NCI-H526 treated with DMSO at 0.1 percent for 48 hours (cell line): Measurements from ENCODE around the gene PLSCR3.
A peak's percentile ranks its signal among the peaks of the same experiment; 100 is the strongest.

Experiments used
- DNase-seq: peaks from one replicate; lab custom pipeline; 2025; lab: John Stamatoyannopoulos, UW

PLSCR3 gene

DNA sequence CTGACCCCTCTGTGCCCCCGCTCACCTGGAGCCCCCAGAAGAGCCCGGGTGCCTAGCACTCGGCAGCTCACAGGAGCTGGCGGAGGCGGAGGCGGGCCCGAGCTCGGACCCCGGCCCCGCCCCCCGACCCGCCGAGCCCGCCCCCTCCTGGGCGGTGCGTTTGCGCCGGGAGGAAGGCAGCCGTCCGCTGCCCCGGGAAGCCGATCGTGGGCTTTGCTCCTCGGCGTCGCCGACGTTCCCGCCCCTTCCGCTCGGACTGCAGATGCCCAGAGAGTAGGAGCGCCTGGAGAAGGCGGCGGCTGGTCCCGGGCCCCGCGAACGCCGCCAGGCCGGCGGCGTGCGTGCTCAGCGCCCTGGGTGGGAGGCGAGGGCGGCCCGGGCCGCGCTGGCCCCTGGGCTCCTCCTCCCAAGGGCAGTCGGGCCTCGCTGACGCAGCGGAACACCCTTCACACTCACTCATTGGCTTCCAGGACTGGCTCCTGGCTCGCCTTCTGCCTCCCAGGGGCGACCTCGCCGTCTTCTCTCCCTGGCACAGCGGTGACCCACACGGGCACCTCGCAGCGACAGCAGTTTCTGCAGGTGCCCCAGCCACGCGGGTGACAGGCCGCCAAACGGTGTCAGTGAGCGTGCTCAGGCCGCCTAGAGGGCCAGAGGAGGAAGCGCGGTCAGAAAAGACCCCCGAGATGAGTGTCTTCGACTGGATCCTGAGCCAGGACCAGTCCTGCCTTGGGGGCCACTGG is at the start of gene PLSCR3:
Gene PLSCR3 (minus strand): TSS at position 74 of the 740 bp plus-strand sequence. CDS start 415 bp downstream, outside the sequence.
- DNase-seq = peak; percentile 33

DNA sequence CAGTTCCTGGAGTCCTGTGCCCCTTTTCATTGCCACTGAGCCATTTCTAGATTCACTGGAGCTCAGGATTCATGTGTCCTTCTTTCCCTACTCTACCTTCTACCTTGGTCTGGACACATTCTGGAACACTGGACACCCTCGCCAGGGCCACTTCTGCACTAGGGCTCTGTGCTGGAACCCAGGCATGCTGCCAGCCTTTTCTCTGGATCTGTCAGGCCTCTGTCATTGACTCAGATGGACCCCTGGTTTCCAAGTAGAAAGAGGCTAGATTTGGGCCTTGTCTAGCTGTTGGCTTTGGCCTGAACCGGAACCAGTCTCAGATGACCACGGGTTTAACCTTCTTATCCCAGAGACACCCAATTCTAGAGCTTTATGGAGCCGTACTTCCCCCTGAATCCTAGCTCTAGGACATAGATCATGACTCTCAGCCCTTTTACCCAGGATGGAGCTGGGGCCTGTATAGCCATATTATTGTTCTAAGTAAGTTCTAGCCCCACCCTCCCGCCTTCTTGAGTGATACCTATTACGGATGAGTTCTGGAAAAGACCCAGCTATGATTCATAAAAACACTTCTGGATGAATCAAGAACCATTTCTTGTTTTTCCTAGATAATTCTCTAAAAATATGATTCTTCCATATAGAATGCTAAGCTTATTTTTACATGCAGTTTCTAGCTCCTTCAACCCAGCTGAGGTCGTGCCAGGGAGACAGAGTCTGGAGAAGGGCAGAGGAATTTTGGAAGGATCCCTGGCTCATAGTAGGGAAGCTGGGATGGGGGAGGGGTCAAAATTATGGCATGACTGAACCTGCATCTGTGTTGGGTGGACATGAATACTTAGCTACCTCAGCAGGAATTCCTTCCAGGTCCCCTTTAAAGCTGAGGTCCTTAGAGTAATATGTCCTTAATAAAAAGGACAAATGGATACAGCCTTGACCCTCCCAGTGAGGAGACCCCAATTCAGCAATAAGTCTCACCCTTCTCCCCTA is 49.5 kb upstream of the PLSCR3 start:
- no peak for DNase-seq

DNA sequence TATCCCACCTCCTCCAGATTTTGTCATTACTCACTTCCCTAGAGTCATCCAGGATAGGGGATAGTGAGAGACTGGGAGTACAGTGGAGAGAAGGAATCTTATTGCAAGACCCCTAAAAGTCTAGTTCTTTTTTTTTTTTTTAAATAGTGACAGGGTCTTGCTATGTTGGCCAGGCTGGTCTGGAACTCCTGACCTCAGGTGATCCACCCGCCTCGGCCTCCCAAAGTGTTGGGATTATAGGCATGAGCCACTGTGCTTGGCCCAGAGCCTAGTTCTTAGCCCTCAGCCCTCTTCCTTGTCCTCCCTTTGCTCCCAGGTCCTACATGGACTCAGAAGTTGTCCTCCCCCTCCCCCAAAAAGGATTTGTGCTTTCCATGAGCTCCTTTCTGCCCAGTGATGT is 47.8 kb upstream of the PLSCR3 start:
- no peak for DNase-seq

DNA sequence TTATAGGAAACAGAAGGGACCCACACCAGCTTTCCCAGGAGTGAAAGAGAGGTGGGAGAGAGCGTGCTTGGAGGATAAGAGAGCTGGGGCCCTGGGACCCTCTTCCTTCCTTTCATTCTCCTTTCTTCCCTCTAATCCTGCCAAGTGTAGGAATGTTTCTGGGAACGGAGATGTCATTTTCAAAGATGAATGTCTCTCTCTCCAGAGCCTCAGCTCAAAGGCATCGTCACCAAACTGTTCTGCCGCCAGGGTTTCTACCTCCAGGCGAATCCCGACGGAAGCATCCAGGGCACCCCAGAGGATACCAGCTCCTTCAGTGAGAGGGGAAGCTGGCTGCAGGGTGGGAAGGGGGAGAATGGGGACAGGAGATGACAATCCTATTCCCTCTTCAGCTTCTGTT is 46.9 kb upstream of the PLSCR3 start:
- no peak for DNase-seq

DNA sequence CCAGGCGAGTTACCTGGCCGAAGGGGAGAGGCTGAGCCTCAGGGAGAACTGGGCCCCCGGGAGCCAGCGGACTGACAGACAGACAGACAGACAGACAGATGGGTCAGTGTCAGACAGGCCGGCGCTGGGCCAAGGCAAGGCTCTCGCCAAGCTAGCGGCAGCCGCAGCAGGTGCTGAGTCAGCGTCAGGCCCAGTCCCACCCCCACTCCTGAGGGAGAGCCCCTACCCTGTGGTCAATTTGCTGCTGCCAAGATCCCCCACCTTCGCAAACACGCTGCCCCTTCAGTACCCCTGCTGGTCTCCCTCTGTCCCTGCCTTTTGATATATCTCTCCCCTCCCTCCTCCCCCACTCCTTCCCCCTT is 46.5 kb upstream of the PLSCR3 start:
- peak; percentile 26 for DNase-seq

DNA sequence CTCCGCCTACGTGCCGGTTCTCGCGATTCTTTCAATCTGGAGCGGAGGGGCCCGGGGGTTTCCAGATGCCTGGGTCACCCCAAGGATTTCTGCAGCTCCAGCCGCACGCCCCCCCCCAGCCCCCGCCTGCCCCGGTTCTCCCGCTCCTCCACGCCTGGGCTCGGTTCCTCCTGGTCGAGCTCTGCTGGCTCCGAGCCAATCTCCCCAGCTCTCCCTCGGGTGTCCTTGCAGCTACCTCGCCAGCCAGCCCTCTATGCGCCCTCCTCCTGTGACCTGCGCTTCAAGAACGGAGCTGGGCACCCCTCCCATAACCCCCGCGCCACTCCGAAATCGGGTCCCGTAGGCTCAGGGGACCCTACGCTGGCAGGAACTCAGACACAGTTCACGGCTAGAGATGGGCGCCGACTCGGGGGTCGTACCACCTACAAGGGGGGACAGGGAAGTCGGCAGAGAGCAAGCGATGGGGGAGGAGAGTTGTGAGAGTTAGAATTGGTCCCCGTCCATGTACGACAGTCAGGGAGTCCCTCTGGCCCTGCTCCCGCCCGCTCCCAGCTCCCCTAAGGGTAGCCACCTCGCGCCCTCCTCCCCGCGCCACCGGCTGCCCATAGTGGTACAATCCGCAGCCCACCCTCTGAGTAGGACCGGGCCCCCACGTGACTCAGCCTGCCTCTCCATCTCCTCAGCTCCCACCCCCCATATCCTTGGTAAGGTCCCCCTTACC is 45.9 kb upstream of the PLSCR3 start:
- no peak for DNase-seq

DNA sequence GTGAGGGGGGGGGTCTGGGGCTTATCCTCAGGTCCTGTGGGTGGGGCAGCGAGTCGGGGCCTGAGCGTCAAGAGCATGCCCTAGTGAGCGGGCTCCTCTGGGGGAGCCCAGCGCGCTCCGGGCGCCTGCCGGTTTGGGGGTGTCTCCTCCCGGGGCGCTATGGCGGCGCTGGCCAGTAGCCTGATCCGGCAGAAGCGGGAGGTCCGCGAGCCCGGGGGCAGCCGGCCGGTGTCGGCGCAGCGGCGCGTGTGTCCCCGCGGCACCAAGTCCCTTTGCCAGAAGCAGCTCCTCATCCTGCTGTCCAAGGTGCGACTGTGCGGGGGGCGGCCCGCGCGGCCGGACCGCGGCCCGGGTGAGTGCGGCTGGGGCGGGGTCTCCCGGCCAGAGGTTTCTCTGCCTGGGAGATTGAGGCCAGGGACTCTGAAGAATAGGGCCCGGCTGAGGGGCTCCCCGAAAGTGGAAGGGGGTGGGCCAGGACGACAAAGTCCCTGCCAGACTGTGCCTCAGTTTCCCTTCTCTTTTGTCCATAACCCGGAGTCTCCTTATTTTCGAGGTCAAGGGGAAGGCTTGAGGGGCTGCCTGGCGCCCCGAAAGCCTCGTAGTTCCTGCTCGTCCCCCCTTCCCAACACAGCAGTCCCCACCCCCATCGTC is 45.3 kb upstream of the PLSCR3 start, which contains the start of gene FGF11:
Gene FGF11 (plus strand): TSS at position 51 of the 651 bp plus-strand sequence. CDS start 109 bp downstream, at position 160.
- no peak for DNase-seq

DNA sequence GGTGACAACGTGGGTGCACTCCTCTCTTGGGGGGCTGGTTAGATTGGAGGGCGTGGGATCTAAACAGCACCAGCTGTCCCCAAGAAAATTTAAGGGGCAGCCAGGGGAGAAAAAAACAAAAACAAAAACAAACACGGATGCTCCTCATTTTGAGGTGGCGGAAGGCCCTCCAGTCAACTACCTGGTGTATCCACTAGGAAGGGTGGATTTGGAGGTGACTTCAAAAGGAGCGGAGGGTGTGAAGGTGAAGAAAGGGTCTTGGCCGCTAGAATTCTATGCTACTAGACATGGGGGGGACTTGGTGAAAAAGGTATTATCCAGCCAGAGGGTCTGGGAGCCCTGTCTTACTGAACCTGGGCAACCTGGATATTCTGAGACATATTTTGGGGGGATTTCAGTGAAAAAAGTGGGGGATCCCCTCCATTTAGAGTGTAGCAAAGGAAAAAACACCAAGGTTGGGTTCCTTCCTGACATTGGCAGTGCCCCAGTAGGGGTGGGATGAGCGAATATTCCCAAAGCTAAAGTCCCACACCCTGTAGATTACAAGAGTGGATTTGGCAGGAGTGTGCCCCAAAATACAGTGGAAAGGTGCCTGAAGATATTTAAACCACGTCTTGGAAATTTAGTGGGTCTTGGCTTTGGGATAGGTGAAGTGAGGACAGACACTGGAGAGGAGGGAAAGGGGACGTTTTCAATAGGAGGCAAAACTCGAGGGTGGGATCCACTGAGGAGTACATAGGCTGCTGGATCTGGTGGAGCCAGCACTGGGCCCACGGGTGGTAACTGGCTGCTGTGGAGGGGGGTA is 44.5 kb upstream of the PLSCR3 start:
- DNase-seq = no peak

DNA sequence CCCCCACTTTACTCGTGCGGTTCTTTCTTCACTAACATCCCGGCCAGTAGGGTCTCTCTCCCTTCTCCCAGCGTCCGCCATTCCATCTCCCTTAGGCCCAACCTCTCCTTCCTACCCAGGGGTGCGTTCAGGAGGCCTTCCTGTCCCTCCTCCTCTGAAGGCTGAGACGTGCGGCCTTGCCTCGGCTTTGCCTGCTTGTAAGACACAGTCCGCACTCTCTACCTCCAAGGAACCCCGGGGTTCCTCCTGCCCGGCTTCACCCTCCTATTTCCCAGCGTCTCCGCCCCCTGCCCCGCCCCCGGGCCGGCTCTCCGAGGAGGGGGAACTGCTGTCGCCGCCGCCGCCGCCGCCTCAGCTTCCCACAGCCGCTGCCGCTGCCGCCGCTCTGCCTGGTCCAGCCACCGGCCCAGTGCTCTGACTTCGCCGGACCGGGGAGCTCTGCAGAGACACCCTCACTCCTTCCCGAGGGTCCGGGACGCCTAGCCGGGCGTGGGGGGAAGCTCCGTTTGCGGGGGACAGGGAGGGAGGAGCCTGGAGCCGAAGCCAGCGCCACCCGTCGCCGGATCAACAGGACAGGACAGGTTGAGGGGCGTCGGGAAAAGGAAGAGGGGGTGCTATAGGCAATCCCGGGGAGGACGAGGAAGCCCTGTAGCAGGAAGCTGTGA is 43.8 kb upstream of the PLSCR3 start:
- no peak for DNase-seq

DNA sequence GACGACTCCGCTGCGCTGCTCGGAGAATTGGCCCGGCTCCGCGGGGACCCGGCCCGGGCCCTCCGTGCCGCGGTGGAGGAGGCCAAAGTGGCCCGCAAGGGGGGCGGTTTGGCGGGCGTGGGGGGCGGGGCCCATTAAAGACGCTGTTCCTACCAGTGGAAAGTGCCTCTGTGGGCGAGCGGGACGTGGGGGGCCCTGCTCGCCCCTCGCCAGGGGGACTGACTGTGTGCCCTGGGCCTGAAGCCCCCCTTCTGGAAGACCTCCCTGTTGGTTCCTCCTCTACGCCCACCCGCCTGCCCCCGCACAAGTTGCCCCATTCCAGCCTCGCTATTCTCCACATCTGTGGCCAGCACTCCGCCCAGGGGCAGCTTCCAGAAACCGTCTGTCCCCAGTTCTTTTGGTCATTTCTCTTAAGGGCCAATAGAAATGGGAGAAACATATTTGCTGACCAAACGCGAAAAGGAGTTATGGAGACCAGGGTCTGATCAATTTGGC is 43.1 kb upstream of the PLSCR3 start:
- no peak for DNase-seq

DNA sequence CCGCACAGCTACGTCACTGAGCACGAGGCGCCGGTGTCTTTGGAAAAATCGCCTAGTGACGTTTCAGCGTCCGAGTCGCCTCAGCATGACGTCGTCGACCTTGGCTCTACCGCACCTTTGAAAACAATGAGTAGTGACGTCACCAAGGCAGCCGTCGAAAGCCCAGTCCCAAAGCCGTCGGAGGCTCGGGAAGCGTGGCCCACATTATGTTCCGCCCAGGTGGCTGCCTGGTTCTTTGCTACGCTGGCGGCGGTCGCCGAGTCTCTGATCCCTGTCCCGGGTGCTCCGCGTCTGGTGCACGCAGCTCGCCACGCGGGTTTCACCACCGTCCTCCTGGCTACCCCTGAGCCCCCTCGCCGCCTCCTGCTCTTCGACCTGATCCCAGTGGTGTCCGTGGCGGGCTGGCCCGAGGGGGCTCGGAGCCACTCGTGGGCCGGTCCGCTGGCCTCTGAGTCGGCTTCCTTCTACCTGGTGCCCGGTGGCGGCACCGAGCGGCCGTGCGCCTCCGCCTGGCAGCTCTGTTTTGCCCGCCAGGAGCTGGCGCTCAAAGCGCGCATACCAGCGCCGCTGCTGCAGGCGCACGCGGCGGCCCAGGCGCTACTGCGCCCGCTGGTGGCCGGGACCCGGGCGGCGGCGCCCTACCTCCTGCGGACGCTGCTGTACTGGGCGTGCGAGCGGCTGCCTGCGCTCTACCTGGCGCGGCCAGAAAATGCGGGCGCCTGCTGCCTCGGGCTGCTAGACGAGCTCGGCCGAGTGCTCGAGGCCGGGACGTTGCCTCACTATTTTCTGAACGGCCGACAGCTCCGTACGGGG is 42.4 kb upstream of the PLSCR3 start:
- DNase-seq = peak; percentile 50

DNA sequence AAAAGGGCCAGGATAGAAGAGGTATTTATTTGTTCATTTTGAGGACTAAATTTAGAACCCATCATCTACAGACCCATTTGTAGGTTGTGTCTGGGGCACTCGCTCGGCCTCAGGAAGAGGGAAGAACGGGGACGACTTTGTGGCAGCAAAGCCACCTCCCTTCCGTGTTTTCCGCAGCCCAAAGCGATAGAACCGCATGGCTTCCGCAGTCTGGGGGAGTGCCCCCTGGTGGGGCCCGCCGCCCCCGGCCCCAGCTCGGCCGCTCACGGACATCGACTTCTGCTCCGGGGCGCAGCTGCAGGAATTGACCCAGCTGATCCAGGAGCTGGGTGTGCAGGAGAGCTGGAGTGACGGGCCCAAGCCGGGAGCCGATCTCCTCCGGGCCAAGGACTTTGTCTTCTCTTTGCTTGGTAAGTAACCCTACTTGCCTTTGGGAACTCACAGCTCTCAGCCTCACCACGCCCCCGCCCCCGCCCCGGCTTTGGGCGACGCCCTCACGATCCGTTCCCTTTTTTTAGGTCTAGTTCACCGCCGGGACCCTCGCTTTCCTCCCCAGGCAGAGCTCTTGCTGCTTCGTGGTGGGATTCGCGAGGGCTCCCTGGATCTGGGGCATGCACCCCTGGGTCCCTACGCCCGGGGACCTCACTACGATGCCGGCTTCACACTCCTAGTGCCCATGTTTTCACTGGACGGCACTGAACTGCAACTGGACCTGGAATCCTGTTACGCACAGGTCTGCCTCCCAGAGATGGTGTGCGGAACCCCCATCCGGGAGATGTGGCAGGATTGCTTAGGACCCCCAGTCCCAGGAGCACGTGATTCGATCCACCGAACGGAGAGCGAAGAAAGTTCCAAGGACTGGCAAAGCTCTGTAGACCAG is 41.6 kb upstream of the PLSCR3 start:
- DNase-seq = no peak

DNA sequence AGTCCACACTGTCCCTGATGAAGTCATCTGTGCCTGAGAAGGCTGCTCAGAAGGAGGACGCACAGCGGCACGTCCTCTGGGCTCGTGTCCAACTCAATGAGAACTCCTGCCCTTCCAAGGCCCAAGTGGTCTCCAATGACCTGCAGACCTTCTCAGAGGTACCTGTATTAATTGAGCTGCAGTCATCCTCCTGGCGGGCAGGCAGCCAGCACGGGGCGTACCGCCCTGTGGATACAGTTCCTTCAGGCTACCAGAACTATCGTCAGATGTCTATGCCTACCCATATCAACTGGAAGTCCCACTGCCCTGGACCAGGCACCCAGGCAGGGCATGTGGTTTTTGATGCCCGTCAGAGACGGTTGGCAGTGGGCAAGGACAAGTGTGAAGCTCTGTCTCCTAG is 38.0 kb upstream of the PLSCR3 start:
- no peak for DNase-seq

DNA sequence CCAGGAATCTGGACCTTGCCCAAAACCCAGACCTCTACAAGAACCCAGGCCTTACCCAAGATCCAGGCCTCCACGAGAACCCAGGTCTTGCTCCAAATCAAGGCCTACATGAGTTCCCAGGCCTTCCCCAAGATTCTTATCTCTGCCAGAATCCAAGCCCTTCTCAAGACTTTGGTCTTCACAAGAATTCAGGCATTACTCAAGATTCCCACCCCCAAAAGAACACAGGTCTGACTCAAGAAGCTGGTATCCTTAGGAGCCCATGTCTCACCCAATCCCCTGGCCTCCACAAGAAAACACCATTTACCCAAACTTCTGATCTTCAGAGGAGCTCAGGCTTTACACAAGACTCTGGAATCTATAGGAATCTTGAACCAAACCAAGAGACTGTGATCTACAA is 36.9 kb upstream of the PLSCR3 start:
- DNase-seq = no peak

DNA sequence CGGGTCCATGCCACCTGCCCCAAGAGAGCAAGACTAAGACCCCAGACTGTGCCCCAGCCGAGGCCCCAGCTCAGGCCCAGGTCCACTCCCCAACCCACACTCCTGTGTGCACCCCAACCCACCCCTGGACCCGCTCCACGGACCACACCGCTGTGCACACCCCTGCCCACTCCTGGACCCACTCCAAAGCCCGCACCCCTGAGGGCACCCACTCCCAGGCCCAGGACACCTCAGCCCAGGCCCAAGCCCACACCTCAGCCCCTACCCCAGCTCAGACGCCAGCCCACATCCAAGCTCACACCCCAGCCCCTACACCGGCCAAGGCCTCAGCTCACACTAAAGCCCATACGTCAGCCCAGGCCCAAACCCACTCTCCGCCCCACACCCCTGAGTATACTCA is 35.4 kb upstream of the PLSCR3 start:
- DNase-seq = no peak

DNA sequence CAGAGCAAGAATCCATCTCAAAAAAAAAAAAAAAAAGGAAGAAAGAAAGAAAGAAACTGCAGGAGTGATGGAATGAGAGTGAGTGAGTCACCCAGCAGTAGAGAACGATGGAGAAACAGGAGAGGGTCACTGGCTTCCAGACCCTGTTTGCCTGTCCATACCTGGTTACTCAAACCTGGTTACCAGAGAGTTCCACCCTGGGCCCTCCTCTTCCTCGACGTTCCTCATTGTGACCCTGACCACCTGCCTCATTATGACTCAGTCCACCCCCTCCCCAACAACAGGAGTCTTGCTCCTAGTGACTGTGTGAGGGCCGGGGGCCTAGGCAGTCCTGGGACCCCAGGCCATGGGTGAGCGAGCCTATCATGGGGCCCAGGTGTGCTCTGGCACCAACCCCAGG is 34.2 kb upstream of the PLSCR3 start, which contains the start of gene SPEM3:
Gene SPEM3 (plus strand): TSS at position 301 of the 400 bp plus-strand sequence. CDS start 46 bp downstream, at position 347.
- no peak for DNase-seq

DNA sequence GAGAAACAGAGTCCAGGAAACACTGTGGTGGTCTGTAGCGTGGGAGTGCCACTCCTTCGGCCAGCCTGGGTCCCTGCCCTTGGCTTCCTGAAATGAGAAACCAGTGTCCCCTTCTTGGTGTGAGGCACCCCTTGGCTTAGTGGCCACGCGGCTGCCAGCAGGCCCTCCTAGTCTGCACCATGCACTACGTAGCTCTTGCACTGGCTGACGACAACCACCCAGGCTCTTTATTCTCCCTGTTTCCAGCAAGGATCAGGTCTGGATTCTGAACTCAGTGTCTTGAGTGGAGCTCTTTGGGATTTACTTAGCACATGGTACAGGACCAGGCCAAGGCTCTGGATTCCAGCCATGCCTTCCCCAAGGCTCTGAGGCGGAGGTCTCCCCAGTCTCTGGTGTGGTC is 33.2 kb upstream of the PLSCR3 start:
- DNase-seq = no peak

DNA sequence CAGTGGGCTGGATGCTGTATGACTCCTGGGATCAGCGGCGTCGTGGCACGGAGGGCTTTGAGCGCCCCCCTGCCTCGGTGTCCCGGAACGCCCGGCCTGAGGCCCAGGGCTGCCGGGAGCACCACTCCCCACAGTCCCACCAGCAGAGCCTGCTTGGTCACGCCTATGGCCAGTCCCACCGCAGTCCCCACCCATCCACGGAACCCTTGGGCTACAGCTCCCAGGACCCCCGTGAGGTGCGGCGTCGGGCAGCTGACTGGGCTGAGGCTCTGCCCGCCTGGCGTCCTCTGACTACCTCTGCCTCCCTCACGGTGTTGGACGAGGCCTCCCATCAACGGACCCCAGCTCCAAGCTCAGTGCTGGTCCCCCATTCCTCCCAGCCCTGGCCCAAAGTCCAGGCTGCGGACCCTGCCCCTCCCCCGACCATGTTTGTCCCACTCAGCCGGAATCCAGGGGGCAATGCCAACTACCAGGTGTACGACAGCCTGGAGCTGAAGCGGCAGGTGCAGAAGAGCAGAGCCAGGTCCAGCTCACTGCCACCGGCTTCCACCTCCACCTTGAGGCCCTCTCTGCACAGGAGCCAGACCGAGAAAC is 32.7 kb upstream of the PLSCR3 start:
- DNase-seq = no peak
